Uterus (tissue), 4 donors: ENCODE measurements around the gene TRIM44. TPM values are rescaled to one million over a fixed set of nuclear protein-coding genes. Genes with fewer than 3 reads are reported as not detected.
"Not testable (repeated sequence)": the region's sequence is repeated elsewhere in the genome, so short reads cannot be mapped to it uniquely, and the experiment has no call there.

Experiments used
- DNase-seq, 2 donors: peaks; one replicate each; pipeline ENCODE4 v3.0.0-alpha.2; 2019 to 2020
- H3K27ac ChIP-seq, 2 donors: fragments of 200-600 bp; sonication (generic); 1 replicate in 1 of 2; 2 replicates in 1 of 2; pipeline ENCODE4 v1.5.1; 2016 to 2018
- H3K27me3 ChIP-seq, 2 donors: fragments of 200-600 bp; sonication (generic); one replicate each; pipeline ENCODE4 v1.5.1; 2018 to 2019; ENCODE audit warnings: control low read depth in 1 of 2
- H3K36me3 ChIP-seq, 2 donors: fragments of 200-600 bp; sonication (generic); one replicate each; pipeline ENCODE4 v1.5.1; 2019; ENCODE audit warnings: control low read depth in 1 of 2
- H3K4me1 ChIP-seq, 2 donors: fragments of 200-600 bp; sonication (generic); one replicate each; pipeline ENCODE4 v1.5.1; 2018 to 2019; ENCODE audit warnings: control low read depth in 1 of 2
- H3K4me3 ChIP-seq, 2 donors: fragments of 200-600 bp; sonication (generic); 1 replicate in 1 of 2; 2 replicates in 1 of 2; pipeline ENCODE4 v1.5.1; 2018 to 2019; ENCODE audit warnings: mild to moderate bottlenecking in 1 of 2
- H3K9me3 ChIP-seq, 2 donors: fragments of 200-600 bp; sonication (generic); one replicate each; pipeline ENCODE4 v1.5.1; 2019; ENCODE audit warnings: control low read depth in 1 of 2
- CTCF ChIP-seq, 4 experiments: fragments of 200-600 bp in 2 of 4; fragments of 450-650 bp in 2 of 4; sonication (generic) in 2 of 4; IDR thresholded peaks; one replicate each; pipeline ENCODE4 v1.5.1; 2016 to 2019; ENCODE audit warnings: antibody characterized with exemption in 4 of 4, mild to moderate bottlenecking in 2 of 4, moderate library complexity in 1 of 4
- POLR2A ChIP-seq, 2 donors: fragments of 450-650 bp; IDR thresholded peaks; one replicate each; pipeline ENCODE4 v1.6.1; 2016; ENCODE audit warnings: antibody characterized with exemption in 2 of 2, mild to moderate bottlenecking in 1 of 2, moderate library complexity in 1 of 2
- intact Hi-C: fragments of 100-400 bp; cut with DNase I; formaldehyde crosslinking; loops from one replicate; pipeline ENCODE4 v1.15.1; 2023; ENCODE audit warnings: low total_unique reads
- total RNA-seq, 4 donors: library from RNA; depleted of rRNA in 3 of 4; stranded (reverse); fragments of >200 nt in 3 of 4; gene quantifications; one replicate each; pipeline versions ENCODE4 v1.1.0 to v1.2.4, GENCODE V29; 2014 to 2023
- donor health status: DM: yes; HTN: yes; CAD: no.

TRIM44 gene
- total RNA-seq, 4 donors from 2014 or later = 16.1 to 65.3 (median 40.4) TPM

DNA sequence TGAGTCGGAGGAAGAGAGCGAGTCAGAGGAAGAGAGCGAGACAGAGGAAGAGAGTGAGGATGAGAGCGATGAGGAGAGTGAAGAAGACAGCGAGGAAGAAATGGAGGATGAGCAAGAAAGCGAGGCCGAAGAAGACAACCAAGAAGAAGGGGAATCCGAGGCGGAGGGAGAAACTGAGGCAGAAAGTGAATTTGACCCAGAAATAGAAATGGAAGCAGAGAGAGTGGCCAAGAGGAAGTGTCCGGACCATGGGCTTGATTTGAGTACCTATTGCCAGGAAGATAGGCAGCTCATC is 780 bp downstream of the TRIM44 start:
- intact Hi-C loops = no loop called here
- no peak for DNase-seq
- H3K27me3 ChIP-seq = no peaks in the 10 kb centered on the region

GRCh38 chr11:35664977-35665441 is 2.4 kb downstream of the TRIM44 start:
- no peak overlapping the region for H3K4me3 ChIP-seq
- TF ChIP-seq CTCF (IDR thresholded peaks at IDR 0.05) (no peak), POLR2A (IDR thresholded peaks at IDR 0.05) (no peak)
- peaks cover 0 to 17% of the 10 kb centered on the region in 2 donors for H3K9me3 ChIP-seq
- H3K36me3 ChIP-seq = no peaks in the 10 kb centered on the region
- H3K27me3 ChIP-seq = no peaks in the 10 kb centered on the region
- intact Hi-C loops = no loop called here
- H3K27ac ChIP-seq = no peak overlapping the region
- H3K4me1 ChIP-seq = peaks cover 0 to 5% of the 10 kb centered on the region in 2 donors
- no peak for DNase-seq

More for the DNA sequence above, 780 bp downstream of the TRIM44 start:
- Histone ChIP-seq H3K9me3 (peaks cover 0 to 17% of the 10 kb centered on the region in 2 donors), H3K27ac (peak overlapping the region; percentile 84 to 92), H3K4me1 (peaks cover 0 to 5% of the 10 kb centered on the region in 2 donors), H3K36me3 (no peaks in the 10 kb centered on the region), H3K4me3 (peak overlapping the region; percentile 76 to 78)
- TF ChIP-seq CTCF (IDR thresholded peaks at IDR 0.05) (no peak), POLR2A (IDR thresholded peaks at IDR 0.05) (no peak)

DNA sequence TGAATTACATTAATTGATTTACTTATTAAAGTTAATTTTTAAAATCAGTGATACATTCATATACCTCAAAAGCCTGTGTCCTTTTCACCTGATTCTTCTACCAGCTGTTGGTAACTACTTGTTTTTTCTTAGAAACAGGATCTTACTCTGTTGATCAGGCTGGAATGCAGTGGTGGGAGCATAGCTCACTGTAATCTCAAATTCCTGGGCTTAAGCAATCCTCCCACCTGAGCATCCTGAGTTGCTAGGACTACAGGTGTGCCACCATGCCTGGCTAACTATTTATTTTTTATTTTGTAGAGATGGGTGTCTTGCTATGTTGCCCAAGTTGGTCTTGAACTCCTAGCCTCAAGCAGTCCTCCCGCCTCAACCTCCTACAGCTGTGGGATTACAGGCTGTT is 4.7 kb downstream of the TRIM44 start:
- intact Hi-C loops = no loop called here
- no peak overlapping the region for H3K27ac ChIP-seq
- peaks cover 0 to 17% of the 10 kb centered on the region in 2 donors for H3K9me3 ChIP-seq
- peaks cover 0 to 5% of the 10 kb centered on the region in 2 donors for H3K4me1 ChIP-seq
- TF ChIP-seq POLR2A (IDR thresholded peaks at IDR 0.05) (no peak), CTCF (IDR thresholded peaks at IDR 0.05) (no peak)
- no peaks in the 10 kb centered on the region for H3K36me3 ChIP-seq
- no peaks in the 10 kb centered on the region for H3K27me3 ChIP-seq
- H3K4me3 ChIP-seq = no peak overlapping the region
- no peak for DNase-seq

DNA sequence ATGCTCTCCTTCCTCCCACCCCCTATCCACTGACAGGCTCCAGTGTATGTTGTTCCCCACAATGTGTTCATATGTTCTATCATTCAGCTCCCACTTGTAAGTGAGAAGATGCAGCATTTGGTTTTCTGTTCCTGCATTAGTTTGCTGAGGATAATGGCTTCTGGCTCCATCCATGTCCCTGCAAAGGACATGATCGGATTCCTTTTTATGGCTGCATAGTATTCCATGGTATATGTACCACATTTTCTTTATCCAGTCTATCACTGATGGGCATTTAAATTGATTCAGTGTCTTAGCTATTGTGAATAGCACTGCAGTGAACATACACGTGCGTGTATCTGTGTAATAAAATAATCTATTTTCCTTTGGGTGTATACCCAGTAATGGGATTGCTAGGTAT is 5.8 kb downstream of the TRIM44 start:
- H3K4me1 ChIP-seq, H3K4me3 ChIP-seq, H3K36me3 ChIP-seq, DNase-seq, H3K27me3 ChIP-seq, intact Hi-C loops, H3K27ac ChIP-seq: not testable (repeated sequence)
- peaks cover 0 to 17% of the 10 kb centered on the region in 2 donors for H3K9me3 ChIP-seq

- Histone ChIP-seq H3K4me1 (no peaks in the 10 kb centered on the region), H3K27ac (no peak overlapping the region), H3K4me3 (no peak overlapping the region), H3K27me3 (no peaks in the 10 kb centered on the region), H3K36me3 (no peaks in the 10 kb centered on the region), H3K9me3 (peaks cover 0 to 7% of the 10 kb centered on the region in 2 donors)
- intact Hi-C loops = no loop called here
- DNase-seq = no peak
- TF ChIP-seq POLR2A (IDR thresholded peaks at IDR 0.05) (no peak), CTCF (IDR thresholded peaks at IDR 0.05) (no peak)
Measured at GRCh38 chr11:35671396-35672127, 9.0 kb downstream of the TRIM44 start.
